Uterus (tissue), 4 donors: ENCODE data around the gene ZCCHC2. TPM values are rescaled to one million over a fixed set of nuclear protein-coding genes. Genes with fewer than 3 reads are reported as not detected.

Experiments
- DNase-seq, 2 donors: peaks; one replicate each; pipeline ENCODE4 v3.0.0-alpha.2; 2019 to 2020
- H3K27ac ChIP-seq, 2 donors: fragments of 200-600 bp; sonication (generic); 1 replicate in 1 of 2; 2 replicates in 1 of 2; pipeline ENCODE4 v1.5.1; 2016 to 2018
- H3K27me3 ChIP-seq, 2 donors: fragments of 200-600 bp; sonication (generic); one replicate each; pipeline ENCODE4 v1.5.1; 2018 to 2019; ENCODE audit warnings: control low read depth in 1 of 2
- H3K36me3 ChIP-seq, 2 donors: fragments of 200-600 bp; sonication (generic); one replicate each; pipeline ENCODE4 v1.5.1; 2019; ENCODE audit warnings: control low read depth in 1 of 2
- H3K4me1 ChIP-seq, 2 donors: fragments of 200-600 bp; sonication (generic); one replicate each; pipeline ENCODE4 v1.5.1; 2018 to 2019; ENCODE audit warnings: control low read depth in 1 of 2
- H3K4me3 ChIP-seq, 2 donors: fragments of 200-600 bp; sonication (generic); 1 replicate in 1 of 2; 2 replicates in 1 of 2; pipeline ENCODE4 v1.5.1; 2018 to 2019; ENCODE audit warnings: mild to moderate bottlenecking in 1 of 2
- H3K9me3 ChIP-seq, 2 donors: fragments of 200-600 bp; sonication (generic); one replicate each; pipeline ENCODE4 v1.5.1; 2019; ENCODE audit warnings: control low read depth in 1 of 2
- POLR2A ChIP-seq, 2 donors: fragments of 450-650 bp; IDR thresholded peaks; one replicate each; pipeline ENCODE4 v1.6.1; 2016; ENCODE audit warnings: antibody characterized with exemption in 2 of 2, mild to moderate bottlenecking in 1 of 2, moderate library complexity in 1 of 2
- intact Hi-C: fragments of 100-400 bp; cut with DNase I; formaldehyde crosslinking; loops from one replicate; pipeline ENCODE4 v1.15.1; 2023; ENCODE audit warnings: low total_unique reads
- total RNA-seq, 4 donors: library from RNA; depleted of rRNA in 3 of 4; stranded (reverse); fragments of >200 nt in 3 of 4; gene quantifications; one replicate each; pipeline versions ENCODE4 v1.1.0 to v1.2.4, GENCODE V29; 2014 to 2023
- TF ChIP-seq, protein P1 (sequence below), 4 experiments: fragments of 200-600 bp in 2 of 4; fragments of 450-650 bp in 2 of 4; sonication (generic) in 2 of 4; IDR thresholded peaks; one replicate each; pipeline ENCODE4 v1.5.1; 2016 to 2019; ENCODE audit warnings: antibody characterized with exemption in 4 of 4, mild to moderate bottlenecking in 2 of 4, moderate library complexity in 1 of 4
- donor health status: DM: yes; HTN: yes; CAD: no.

Gene ZCCHC2
- total RNA-seq, 4 donors from 2014 or later: 7.4 to 44.8 (median 15.5) TPM

DNA sequence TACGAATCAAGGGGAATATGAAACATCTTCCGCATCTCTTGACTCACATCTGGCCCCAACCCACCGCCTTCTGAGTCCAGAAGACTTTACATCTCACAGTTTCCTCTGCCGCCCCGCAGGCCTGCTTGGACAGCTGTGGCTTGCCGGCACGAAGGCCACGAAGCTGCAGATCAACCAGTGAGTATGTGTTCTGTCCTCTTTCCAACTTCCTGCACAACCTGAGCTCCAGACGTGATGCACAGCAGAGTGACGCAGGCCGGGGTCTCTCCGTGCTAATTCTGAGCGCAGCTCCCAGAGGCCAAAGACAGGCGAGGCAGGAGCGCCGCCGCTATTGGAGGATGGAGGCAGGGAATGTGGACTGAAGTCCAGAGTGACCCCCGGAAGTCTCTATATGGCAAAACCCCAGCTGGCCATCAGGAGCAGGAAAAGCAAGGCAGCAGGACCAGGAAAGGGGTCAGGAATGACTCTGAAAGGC lies 93.5 kb downstream of the ZCCHC2 start:
- H3K36me3 ChIP-seq: no peaks in the 10 kb centered on the region
- no peaks in the 10 kb centered on the region for H3K9me3 ChIP-seq
- H3K27me3 ChIP-seq: no peaks in the 10 kb centered on the region
- H3K4me3 ChIP-seq: no peak overlapping the region
- H3K27ac ChIP-seq: no peak overlapping the region
- no peaks in the 10 kb centered on the region for H3K4me1 ChIP-seq
- no peak for DNase-seq
- intact Hi-C loops: no loop called here
- no peak for TF ChIP-seq POLR2A (IDR thresholded peaks at IDR 0.05)
- TF ChIP-seq, protein P1, sequence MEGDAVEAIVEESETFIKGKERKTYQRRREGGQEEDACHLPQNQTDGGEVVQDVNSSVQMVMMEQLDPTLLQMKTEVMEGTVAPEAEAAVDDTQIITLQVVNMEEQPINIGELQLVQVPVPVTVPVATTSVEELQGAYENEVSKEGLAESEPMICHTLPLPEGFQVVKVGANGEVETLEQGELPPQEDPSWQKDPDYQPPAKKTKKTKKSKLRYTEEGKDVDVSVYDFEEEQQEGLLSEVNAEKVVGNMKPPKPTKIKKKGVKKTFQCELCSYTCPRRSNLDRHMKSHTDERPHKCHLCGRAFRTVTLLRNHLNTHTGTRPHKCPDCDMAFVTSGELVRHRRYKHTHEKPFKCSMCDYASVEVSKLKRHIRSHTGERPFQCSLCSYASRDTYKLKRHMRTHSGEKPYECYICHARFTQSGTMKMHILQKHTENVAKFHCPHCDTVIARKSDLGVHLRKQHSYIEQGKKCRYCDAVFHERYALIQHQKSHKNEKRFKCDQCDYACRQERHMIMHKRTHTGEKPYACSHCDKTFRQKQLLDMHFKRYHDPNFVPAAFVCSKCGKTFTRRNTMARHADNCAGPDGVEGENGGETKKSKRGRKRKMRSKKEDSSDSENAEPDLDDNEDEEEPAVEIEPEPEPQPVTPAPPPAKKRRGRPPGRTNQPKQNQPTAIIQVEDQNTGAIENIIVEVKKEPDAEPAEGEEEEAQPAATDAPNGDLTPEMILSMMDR (IDR thresholded peaks at IDR 0.05): no peak

DNA sequence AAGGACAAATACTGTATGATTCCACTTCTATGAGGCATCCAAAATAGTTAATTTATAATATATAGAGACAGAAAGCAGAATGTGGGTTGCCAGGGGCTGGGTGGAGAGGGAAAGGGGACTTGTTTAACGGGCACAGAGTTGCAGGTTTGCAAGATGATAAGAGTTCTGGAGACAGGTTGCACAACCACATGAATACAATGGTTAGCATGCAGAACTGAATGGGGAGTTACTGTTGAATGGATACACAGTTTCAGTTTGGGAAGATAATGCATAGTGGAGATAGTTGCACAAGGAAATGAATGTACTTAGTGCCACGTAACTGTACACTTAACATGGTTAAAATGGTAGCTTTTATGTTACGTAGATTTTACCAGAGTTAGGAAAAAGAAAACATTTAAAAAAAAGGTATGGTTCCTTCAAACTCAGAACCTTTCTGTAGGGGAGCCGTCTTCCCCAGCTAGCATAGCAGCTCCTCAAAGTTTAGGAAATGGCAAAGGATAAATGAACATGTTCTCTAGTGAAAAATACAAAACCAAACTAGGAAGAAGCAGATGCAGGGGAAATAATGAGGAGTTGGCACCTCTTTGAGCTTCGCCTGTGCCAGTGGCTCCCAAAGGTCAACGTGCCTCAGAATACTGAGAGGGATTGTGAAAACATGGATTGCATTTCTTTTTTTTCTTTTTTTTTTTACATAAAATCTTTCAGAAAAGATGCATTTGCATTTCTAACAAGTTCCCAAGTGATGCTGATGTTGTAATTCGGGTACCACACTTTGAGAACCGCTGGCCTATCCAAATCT lies 95.2 kb downstream of the ZCCHC2 start:
- TF ChIP-seq, protein P1 (IDR thresholded peaks at IDR 0.05): no peak
- TF ChIP-seq POLR2A (IDR thresholded peaks at IDR 0.05): no peak
- no peaks in the 10 kb centered on the region for H3K27me3 ChIP-seq
- no peak for DNase-seq
- H3K27ac ChIP-seq: no peak overlapping the region
- no peak overlapping the region for H3K4me3 ChIP-seq
- intact Hi-C loops: no loop called here
- no peaks in the 10 kb centered on the region for H3K4me1 ChIP-seq
- H3K36me3 ChIP-seq: no peaks in the 10 kb centered on the region
- no peaks in the 10 kb centered on the region for H3K9me3 ChIP-seq

DNA sequence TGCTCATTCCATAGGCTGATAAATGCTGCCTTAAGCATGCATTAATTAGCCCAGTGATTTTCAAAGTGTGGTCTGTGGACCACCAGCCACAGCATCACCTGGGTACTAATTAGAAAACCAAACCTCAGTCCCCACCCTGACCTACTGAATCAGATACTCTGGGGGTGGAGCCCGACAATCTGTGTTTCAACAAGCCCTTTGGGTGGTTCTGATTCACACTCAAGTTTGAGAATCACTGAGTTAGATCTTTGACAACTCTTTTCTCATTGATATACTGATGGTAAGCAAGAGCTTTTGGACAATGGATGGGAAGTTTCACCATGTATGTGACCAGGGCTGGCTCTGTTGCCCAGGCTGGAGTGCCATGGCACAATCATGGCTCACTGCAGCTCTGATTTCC lies 95.9 kb downstream of the ZCCHC2 start:
- Histone ChIP-seq H3K36me3 (no peaks in the 10 kb centered on the region), H3K4me3 (no peak overlapping the region), H3K27me3 (no peaks in the 10 kb centered on the region), H3K27ac (no peak overlapping the region), H3K9me3 (no peaks in the 10 kb centered on the region), H3K4me1 (no peaks in the 10 kb centered on the region)
- TF ChIP-seq POLR2A (IDR thresholded peaks at IDR 0.05): no peak
- intact Hi-C loops: no loop called here
- DNase-seq: no peak

DNA sequence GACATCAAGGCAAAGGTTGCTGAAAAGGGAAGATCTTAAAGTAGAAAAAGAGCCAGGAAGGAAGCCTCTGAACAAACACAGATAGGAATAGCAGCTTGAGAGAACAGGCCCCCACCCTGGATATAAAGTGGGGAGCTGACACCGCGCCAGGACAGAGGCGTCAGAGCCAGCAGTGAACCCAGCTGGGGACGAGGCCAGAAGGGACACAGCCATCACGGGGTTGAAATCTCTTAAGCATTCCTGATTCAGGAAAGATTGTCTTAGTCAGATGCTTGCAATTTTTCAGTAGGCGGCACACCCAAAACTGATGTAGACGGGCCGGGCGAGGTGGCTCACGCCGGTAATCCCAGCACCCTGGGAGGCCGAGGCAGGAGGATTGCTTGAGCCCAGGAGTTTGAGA lies 98.7 kb downstream of the ZCCHC2 start:
- DNase-seq: peak in 1 of 2 donors; percentile 53
- no peaks in the 10 kb centered on the region for H3K4me1 ChIP-seq
- no peak overlapping the region for H3K4me3 ChIP-seq
- no peaks in the 10 kb centered on the region for H3K9me3 ChIP-seq
- H3K36me3 ChIP-seq: no peaks in the 10 kb centered on the region
- H3K27ac ChIP-seq: peak overlapping the region; percentile 1 to 24
- TF ChIP-seq POLR2A (IDR thresholded peaks at IDR 0.05): no peak
- TF ChIP-seq, protein P1 (IDR thresholded peaks at IDR 0.05): no peak
- intact Hi-C loops: no loop called here
- H3K27me3 ChIP-seq: no peaks in the 10 kb centered on the region

DNA sequence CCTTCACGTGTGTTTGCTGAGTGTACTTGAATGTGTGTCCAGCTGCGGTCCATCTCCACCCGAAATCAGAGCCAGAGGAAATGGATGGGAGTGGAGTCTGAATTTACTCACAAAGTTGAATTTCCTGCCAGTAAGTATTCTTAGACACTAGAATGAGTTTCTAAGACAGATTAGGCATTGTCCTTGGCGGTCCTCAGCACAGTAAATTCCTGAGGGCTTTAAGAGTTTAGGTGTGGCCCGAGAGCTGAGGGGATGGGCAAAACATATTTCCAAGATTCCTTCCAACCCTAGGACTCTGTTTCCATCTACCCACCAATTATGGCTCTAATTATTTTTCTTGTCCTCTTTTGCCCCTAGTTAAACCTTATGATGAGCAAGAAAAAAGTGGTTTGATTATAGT lies 102.2 kb downstream of the ZCCHC2 start:
- TF ChIP-seq, protein P1 (IDR thresholded peaks at IDR 0.05): no peak
- TF ChIP-seq POLR2A (IDR thresholded peaks at IDR 0.05): no peak
- Histone ChIP-seq H3K27me3 (no peaks in the 10 kb centered on the region), H3K9me3 (no peaks in the 10 kb centered on the region), H3K36me3 (no peaks in the 10 kb centered on the region), H3K4me1 (no peaks in the 10 kb centered on the region), H3K27ac (peak overlapping the region; percentile 24 to 38), H3K4me3 (no peak overlapping the region)
- DNase-seq: no peak
- intact Hi-C loops: no loop called here

Other genes starting within 250 kb of the ZCCHC2 start
- gene TNFRSF11A, start 197.7 kb upstream of the ZCCHC2 start, total RNA-seq: 1 to 10 TPM in 3 of 4 donors, under 1 TPM in 1; 0.26 to 7.4 (median 5.1) TPM
- 10 to 100 TPM; 10.6 to 32.4 (median 14.1) TPM for gene PHLPP1, start 192.5 kb downstream of the ZCCHC2 start, total RNA-seq